RWPE1 (cell line): ENCODE data around the gene MFSD11.

Experiments used
- CTCF ChIA-PET: fragments of 350-600 bp; sonication (Branson Sonifier 250); formaldehyde crosslinking; extraction: SDS; loops from one replicate; lab custom pipeline; 2021; lab: Yijun Ruan, JAX
- POLR2A ChIA-PET: fragments of 400-600 bp; formaldehyde crosslinking; extraction: SDS; loops from one replicate; lab custom pipeline; 2020; ENCODE audit warnings: antibody characterized with exemption; ENCODE audit not compliant: low non-redundant PET; lab: Yijun Ruan, JAX
- DNase-seq: peaks from one replicate; pipeline ENCODE4 v3.0.0; 2012; ENCODE audit warnings: low spot score
- H3K27ac ChIP-seq: fragments of 450-650 bp; 2 replicates; pipeline ENCODE4 v1.5.1; 2017
- CTCF ChIP-seq: fragments of 450-650 bp; conservative IDR thresholded peaks from 2 replicates; pipeline ENCODE4 v1.5.1; 2017; ENCODE audit warnings: low read depth, mild to moderate bottlenecking

MFSD11 gene

DNA sequence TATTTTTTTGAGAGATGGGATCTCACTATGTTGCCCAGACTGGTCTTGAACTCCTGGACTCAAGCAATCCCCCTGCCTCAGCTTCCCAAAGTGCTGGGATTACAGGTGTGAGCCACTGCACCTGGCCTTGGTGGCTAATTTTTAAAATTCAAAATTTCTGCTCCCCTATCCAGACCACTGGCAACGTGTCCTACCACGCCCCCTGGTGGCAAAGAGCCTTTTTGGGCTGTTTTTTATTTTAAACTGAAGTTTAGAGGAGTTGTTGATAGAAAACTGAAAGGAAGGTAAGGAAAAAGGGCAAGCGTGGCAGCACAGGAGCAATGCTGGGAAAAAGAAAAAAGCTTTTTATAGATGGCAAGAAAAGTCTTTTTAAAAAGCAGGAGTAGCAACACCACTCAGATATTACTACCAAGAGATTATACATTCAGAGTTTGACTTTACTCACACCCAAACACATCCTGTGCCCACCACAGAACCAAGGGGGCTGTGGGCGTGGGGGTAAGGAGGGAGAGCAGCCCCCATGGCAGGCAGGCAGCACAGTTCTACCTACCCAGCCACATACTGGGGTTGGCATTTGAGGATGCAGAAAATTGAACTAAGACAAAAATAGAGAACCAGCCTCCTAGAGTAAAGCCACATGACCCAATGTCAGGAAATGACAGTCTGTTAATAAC lies 23.0 kb upstream of the MFSD11 start:
- TF ChIP-seq CTCF, result peak; percentile 90
- ChIA-PET POLR2A (no interaction called here), CTCF (interaction anchor here (0.6 kb wide), 2 partner anchors 28 to 318 kb away, joined by 3 to 4 read pairs; no protein-coding TSS in a partner anchor)
- H3K27ac ChIP-seq, result peak overlapping the region; percentile 88
- DNase-seq, result no peak

DNA sequence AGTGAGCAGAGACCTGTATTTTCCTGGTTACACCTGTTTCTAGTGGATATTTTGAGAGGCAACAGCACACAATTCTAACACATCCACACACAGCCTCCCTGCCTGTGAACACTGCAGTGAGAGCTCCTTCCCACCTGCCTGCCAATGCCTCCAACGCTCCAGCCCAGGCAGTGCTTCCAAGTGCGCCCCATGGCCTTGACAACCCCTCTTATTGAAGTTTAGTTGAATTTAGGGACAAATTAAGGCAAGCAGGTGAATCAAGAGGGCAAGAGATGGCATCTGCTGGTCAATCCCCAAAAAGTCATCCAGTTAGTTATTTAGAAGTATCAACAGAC lies 22.5 kb upstream of the MFSD11 start:
- ChIA-PET POLR2A (no interaction called here), CTCF (interaction anchor here (0.6 kb wide), 1 partner anchor 29 kb away, joined by 4 read pairs; no protein-coding TSS in a partner anchor)

DNA sequence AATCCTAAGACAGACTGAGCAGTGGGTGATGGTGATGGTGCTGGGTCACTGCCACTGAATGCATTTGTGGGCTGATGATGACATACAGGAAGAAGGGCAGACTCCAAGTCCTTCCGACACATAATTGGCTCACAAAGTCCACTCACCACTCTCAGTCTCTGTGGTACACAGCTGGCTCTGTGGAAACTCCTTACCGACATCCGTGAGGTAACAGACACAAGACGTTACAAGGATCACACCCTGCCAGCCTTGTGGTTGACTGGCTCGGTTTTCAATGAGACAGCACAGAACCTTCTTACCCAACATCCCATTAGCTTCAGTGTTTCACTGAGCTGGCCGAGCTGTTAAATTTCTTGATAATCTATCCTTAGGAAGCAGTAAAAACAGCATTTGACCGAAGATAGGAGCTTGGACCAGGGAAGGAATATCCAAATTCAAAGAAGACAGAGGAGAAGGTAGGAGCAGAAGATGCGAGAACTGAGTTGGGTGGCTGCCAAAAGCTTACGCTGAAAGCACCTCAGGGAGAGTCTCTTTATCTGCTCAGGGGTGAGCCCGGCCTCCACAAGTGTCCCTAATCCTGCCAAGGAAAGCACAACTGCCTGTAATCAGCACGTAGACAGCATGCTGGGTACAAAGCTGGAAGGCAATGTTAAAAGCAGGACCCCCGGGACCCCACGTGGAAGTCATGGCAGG lies 21.6 kb upstream of the MFSD11 start:
- DNase-seq, result no peak
- H3K27ac ChIP-seq, result peak overlapping the region; percentile 88
- no peak for TF ChIP-seq CTCF
- ChIA-PET CTCF (interaction anchor here (1.5 kb wide), 1 partner anchor 193 kb away, joined by 4 read pairs; no protein-coding TSS in a partner anchor), POLR2A (interaction anchor here (0.6 kb wide), 1 partner anchor 1566 kb away, joined by 8 read pairs; no protein-coding TSS in a partner anchor)

More for the DNA sequence above, 22.5 kb upstream of the MFSD11 start:
- H3K27ac ChIP-seq, result peak overlapping the region; percentile 88
- no peak for TF ChIP-seq CTCF
- no peak for DNase-seq

DNA sequence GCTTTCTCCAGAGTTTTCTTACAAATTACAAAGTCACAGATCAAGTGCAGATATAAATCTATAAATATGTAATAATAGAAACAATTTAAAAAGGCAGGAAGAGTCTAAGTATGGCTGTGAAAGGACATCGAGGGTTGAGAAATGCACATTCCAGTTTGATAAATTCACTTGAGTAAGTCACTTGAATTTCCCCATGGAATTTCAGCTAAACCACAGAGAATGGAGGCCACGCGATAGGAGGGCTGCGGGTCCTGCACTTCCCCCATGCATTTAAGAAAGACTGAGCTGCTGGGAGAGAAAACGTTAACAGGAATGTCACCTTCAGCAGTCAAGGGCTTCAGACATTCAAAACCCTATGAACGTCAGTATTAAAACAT lies 21.1 kb upstream of the MFSD11 start:
- no peak for DNase-seq
- no peak for TF ChIP-seq CTCF
- CTCF ChIA-PET, result interaction anchor here (0.6 to 1.5 kb wide), 2 partner anchors 11 to 194 kb away, joined by 3 to 4 read pairs; no protein-coding TSS in a partner anchor
- H3K27ac ChIP-seq, result peak overlapping the region; percentile 88
- POLR2A ChIA-PET, result interaction anchor here (0.6 kb wide), 1 partner anchor 1566 kb away, joined by 8 read pairs; no protein-coding TSS in a partner anchor

- TF ChIP-seq CTCF, result no peak
- no peak for DNase-seq
- ChIA-PET CTCF (interaction anchor here (0.7 kb wide), 1 partner anchor 89 kb away, joined by 6 read pairs; no protein-coding TSS in a partner anchor), POLR2A (no interaction called here)
- peak overlapping the region; percentile 68 for H3K27ac ChIP-seq
Measured at GRCh38 chr17:76718516-76718915, 19.4 kb upstream of the MFSD11 start.

DNA sequence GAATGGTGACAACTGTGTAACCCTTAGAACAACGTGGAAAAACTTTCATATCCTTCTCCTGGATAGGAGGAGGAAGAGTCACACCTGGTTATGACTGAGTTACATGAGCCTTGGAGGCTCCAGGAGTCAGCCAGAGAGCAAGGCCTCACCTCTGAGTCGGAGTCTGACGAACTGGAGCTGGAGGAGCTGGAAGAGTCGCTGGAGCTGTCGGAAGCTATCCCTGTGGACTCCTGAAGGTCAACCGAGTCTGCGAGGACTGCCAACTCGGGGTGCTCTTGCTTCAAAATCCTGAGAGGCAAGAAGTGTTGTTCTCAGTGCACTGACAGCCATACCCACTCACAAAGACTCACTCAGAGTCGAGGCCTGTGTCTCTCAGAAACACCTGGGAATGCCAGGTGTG lies 17.7 kb upstream of the MFSD11 start:
- ChIA-PET POLR2A (no interaction called here), CTCF (no interaction called here)
- DNase-seq, result no peak
- peak overlapping the region; percentile 20 for H3K27ac ChIP-seq
- no peak for TF ChIP-seq CTCF
